ENCODE measurements around the gene TIMP3. TPM values are rescaled to one million over a fixed set of nuclear protein-coding genes. Genes with fewer than 3 reads are reported as not detected.

Gene TIMP3
- total RNA-seq, 4 donors from 2014 or later, result 300 to 1,106 (median 939) TPM

DNA sequence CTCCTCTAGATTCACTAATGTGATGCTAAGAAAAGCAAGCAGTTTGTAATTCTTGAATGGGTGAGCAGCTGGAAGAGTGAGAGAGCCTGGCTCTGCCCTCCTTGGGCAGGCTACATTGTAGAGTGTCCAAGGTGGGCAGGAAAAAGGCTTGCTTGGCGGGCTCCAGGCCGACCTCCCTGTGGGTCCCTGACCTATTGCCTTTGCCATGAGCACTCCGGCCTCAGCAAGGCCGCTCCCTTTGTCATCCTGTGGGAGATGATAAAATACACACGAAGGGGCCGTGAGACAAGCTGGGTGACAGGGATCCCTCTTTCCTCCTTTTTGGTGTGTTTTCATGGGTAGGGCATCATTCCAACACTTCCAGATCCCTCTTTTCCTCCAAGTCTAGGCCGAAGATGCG lies 41.8 kb downstream of the TIMP3 start:
- H3K4me3 ChIP-seq, result no peak overlapping the region
- no peaks in the 10 kb centered on the region for H3K9me3 ChIP-seq
- H3K36me3 ChIP-seq, result peaks cover 0 to 29% (median 0%) of the 10 kb centered on the region in 3 donors
- DNase-seq (ENCODE audit: low spot score in 2 of 2), result no peak
- WGBS, 2 donors, result 75 to 81% methylated on average over 8 of the region's 8 CpGs
- peaks cover 0 to 99% (median 37%) of the 10 kb centered on the region in 4 donors for H3K4me1 ChIP-seq
- TF ChIP-seq EP300 (IDR thresholded peaks at IDR 0.05), result no peak
- no peak for TF ChIP-seq POLR2A (IDR thresholded peaks at IDR 0.05)
- TF ChIP-seq, protein P1, sequence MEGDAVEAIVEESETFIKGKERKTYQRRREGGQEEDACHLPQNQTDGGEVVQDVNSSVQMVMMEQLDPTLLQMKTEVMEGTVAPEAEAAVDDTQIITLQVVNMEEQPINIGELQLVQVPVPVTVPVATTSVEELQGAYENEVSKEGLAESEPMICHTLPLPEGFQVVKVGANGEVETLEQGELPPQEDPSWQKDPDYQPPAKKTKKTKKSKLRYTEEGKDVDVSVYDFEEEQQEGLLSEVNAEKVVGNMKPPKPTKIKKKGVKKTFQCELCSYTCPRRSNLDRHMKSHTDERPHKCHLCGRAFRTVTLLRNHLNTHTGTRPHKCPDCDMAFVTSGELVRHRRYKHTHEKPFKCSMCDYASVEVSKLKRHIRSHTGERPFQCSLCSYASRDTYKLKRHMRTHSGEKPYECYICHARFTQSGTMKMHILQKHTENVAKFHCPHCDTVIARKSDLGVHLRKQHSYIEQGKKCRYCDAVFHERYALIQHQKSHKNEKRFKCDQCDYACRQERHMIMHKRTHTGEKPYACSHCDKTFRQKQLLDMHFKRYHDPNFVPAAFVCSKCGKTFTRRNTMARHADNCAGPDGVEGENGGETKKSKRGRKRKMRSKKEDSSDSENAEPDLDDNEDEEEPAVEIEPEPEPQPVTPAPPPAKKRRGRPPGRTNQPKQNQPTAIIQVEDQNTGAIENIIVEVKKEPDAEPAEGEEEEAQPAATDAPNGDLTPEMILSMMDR (IDR thresholded peaks at IDR 0.05), result no peak
- no peak overlapping the region for H3K27ac ChIP-seq
- H3K27me3 ChIP-seq, result no peaks in the 10 kb centered on the region

DNA sequence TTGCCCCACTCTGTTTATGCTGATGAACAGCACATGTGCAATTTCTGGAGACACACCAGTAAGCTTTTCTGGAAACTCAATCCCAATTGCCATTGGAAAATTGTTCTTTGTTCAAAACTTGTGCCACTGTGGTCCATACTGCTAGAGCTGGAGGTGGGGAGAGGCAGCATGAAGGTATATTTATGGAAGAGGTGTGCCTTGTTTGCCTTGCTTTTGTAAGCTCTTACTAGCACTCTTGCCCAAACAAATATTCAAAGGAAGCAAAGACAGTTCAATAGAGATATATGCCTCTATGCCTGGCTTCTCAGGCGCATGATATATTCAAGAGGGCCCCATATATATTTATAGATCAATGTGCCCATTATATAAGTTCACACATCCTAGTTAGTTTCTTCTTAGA lies 42.7 kb downstream of the TIMP3 start:
- no peak overlapping the region for H3K4me3 ChIP-seq
- peaks cover 0 to 99% (median 36%) of the 10 kb centered on the region in 4 donors for H3K4me1 ChIP-seq
- H3K36me3 ChIP-seq, result peaks cover 0 to 28% (median 0%) of the 10 kb centered on the region in 3 donors
- 66 to 88% methylated on average over 1 of the region's 1 CpG for WGBS, 2 donors
- TF ChIP-seq, protein P1 (IDR thresholded peaks at IDR 0.05), result no peak
- TF ChIP-seq POLR2A (IDR thresholded peaks at IDR 0.05) (no peak), EP300 (IDR thresholded peaks at IDR 0.05) (no peak)
- no peak overlapping the region for H3K27ac ChIP-seq
- H3K9me3 ChIP-seq, result no peaks in the 10 kb centered on the region
- H3K27me3 ChIP-seq, result no peaks in the 10 kb centered on the region
- no peak for DNase-seq (ENCODE audit: low spot score in 2 of 2)

DNA sequence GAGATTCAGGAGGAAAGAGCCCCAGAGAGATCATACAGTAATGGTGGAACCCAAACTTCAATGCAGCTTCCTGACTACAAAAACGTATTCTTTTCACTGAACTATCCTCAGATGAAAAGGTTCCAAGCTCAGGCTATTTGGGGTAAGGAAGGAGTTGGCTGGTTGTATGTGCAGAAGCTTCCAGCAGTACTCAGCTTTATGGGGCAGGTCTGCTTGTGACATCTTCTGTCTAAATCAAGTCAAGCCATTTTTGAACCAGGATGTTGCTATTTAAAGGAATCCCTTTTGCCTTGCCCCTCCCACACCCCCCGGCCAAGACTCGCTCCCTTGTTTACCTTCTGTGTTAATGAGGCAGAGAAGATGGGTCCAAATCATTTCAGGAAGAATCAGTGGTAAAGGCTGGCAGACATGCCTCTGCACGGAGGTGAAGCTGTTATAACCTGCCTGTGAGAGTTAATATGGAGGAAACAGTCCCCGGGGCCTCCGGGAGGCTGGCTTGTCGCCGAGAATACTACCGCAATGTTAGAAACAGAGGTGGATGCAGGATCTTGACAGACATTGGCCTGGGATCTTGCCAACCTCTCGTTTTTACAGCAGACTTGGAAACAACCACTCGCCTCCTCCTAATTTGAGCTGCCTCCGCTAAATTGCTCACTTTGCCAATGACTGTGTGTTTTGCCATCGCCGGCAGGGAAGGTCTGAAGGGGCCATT lies 45.4 kb downstream of the TIMP3 start:
- 27 to 37% methylated on average over 14 of the region's 14 CpGs for WGBS, 2 donors
- peak in 1 of 2 donors; percentile 59 for DNase-seq (ENCODE audit: low spot score in 2 of 2)
- no peak for TF ChIP-seq EP300 (IDR thresholded peaks at IDR 0.05)
- TF ChIP-seq POLR2A (IDR thresholded peaks at IDR 0.05), result no peak
- TF ChIP-seq, protein P1 (IDR thresholded peaks at IDR 0.05), result no peak
- Histone ChIP-seq H3K9me3 (no peaks in the 10 kb centered on the region), H3K4me1 (peaks cover 0 to 99% (median 44%) of the 10 kb centered on the region in 4 donors), H3K4me3 (no peak overlapping the region), H3K27me3 (no peaks in the 10 kb centered on the region), H3K36me3 (peaks cover 0 to 34% (median 0%) of the 10 kb centered on the region in 3 donors), H3K27ac (peak overlapping the region in 2 of 4 donors; percentile 61 to 92)

DNA sequence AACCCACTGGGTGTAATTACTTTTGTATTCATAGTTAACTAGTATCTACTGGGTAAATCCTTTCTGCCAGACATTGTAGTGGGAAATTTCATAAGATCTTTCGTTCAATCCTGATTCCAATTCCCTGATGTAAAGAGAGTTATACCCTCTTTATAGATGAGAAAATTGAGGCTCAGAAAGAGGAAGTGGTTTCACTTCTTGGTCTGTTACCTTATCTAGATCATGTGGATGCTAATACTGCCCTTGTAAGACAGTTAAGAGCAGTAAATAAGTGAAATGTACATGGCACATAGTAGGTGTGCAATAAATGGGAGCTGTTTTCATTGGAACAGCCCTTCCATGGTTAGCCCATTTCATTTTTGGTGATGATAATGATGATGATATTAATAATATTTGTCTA lies 46.7 kb downstream of the TIMP3 start:
- no peaks in the 10 kb centered on the region for H3K9me3 ChIP-seq
- no peaks in the 10 kb centered on the region for H3K27me3 ChIP-seq
- peaks cover 0 to 99% (median 47%) of the 10 kb centered on the region in 4 donors for H3K4me1 ChIP-seq
- TF ChIP-seq POLR2A (IDR thresholded peaks at IDR 0.05) (no peak), EP300 (IDR thresholded peaks at IDR 0.05) (no peak)
- TF ChIP-seq, protein P1 (IDR thresholded peaks at IDR 0.05), result no peak
- no peak overlapping the region for H3K4me3 ChIP-seq
- no peak for DNase-seq (ENCODE audit: low spot score in 2 of 2)
- WGBS, 2 donors, result 37 to 100% methylated on average over 1 of the region's 1 CpG
- H3K27ac ChIP-seq, result peak overlapping the region in 1 of 4 donors; percentile 92
- peaks cover 0 to 24% (median 0%) of the 10 kb centered on the region in 3 donors for H3K36me3 ChIP-seq

DNA sequence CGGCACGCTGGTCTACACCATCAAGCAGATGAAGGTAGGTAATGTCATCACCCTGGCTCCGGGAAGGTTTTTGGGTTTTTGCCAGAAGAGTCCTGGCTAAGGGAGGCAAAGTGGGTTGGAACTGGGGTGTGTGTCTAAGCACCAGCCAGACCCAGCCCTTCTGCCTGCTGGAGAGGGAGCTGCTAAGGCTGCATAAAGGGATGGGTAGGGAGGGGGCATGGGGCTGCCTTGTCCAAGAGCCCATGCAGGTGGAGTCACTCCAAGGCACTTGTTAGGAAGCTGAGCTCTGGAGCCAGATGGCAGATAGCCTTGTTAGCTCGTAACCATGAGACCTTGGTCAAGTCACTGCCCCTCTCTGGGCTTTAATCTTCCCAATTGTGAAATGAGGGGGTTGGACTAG lies 48.0 kb downstream of the TIMP3 start:
- H3K27ac ChIP-seq, result peak overlapping the region in 2 of 4 donors; percentile 85 to 92
- peaks cover 0 to 99% (median 47%) of the 10 kb centered on the region in 4 donors for H3K4me1 ChIP-seq
- DNase-seq (ENCODE audit: low spot score in 2 of 2), result no peak
- H3K27me3 ChIP-seq, result no peaks in the 10 kb centered on the region
- WGBS, 2 donors, result 65 to 66% methylated on average over 4 of the region's 4 CpGs
- H3K9me3 ChIP-seq, result no peaks in the 10 kb centered on the region
- no peak overlapping the region for H3K4me3 ChIP-seq
- TF ChIP-seq EP300 (IDR thresholded peaks at IDR 0.05) (no peak), POLR2A (IDR thresholded peaks at IDR 0.05) (no peak)
- TF ChIP-seq, protein P1 (IDR thresholded peaks at IDR 0.05), result no peak
- H3K36me3 ChIP-seq, result peaks cover 0 to 24% (median 0%) of the 10 kb centered on the region in 3 donors

Measured in tibial nerve (tissue), 4 donors.